Measurements from ENCODE around the gene SERGEF.

GRCh38 chr11:17939542-17939941, 73.3 kb downstream of the SERGEF start:
- TF ChIP-seq POLR2AphosphoS5 (IDR thresholded peaks at IDR 0.05) (no peak), CTCF (IDR thresholded peaks at IDR 0.05) (no peak)

Measured in prostate gland (tissue), 2 donors.